Measurements from ENCODE around the gene CERK. TPM values are rescaled to one million over a fixed set of nuclear protein-coding genes. Genes with fewer than 3 reads are reported as not detected.

CERK gene
- total and polyA plus RNA-seq, 2 experiments from 2014 or later, result 37.2 to 74.9 TPM

DNA sequence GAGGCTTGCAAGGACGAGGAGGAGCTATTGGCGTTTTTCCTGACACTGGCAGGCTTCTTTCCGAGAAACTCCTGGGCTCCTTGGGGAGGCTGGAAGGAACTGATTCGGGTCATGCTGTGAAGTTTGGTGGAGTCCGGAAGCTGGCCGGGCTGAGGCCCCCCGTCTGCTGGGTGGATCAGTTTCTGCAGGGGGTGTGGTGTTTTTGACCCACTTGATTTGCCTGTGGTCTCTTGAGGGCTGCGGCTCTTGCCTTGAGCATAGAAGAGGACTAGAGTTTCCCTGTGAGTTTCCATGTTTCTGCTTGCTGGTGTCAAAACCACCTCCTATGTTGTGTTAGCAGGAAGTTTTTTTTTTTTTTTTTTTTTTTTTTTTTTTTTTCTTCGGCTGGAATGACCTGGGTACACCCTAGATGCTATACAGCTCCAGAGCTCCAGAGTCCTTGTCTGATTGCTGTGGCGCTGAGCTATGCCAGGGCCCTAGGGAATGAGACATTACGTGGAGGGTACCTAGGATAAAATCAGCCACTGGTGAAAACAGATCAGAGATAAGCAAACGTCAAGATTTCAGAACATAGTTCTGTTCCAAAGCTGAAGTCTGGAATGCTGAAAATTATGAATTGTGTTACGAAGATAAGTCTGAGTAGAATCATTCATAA is 25.1 kb upstream of the CERK start:
- Histone ChIP-seq H3K27ac (peak overlapping the region; percentile 97), H3K4me1 (ENCODE audit: low read depth) (peaks cover 9% of the 10 kb centered on the region), H3K9me3 (ENCODE audit: low read depth) (no peaks in the 10 kb centered on the region), H3K4me3 (peak overlapping the region; percentile 96), H3K36me3 (no peaks in the 10 kb centered on the region), H3K27me3 (no peaks in the 10 kb centered on the region)
- TF ChIP-seq, protein P1, sequence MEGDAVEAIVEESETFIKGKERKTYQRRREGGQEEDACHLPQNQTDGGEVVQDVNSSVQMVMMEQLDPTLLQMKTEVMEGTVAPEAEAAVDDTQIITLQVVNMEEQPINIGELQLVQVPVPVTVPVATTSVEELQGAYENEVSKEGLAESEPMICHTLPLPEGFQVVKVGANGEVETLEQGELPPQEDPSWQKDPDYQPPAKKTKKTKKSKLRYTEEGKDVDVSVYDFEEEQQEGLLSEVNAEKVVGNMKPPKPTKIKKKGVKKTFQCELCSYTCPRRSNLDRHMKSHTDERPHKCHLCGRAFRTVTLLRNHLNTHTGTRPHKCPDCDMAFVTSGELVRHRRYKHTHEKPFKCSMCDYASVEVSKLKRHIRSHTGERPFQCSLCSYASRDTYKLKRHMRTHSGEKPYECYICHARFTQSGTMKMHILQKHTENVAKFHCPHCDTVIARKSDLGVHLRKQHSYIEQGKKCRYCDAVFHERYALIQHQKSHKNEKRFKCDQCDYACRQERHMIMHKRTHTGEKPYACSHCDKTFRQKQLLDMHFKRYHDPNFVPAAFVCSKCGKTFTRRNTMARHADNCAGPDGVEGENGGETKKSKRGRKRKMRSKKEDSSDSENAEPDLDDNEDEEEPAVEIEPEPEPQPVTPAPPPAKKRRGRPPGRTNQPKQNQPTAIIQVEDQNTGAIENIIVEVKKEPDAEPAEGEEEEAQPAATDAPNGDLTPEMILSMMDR (IDR thresholded peaks at IDR 0.05; ENCODE audit: low read depth, low read length), result no peak
- DNase-seq (ENCODE audit: low read depth in 1 of 2, low spot score in 1 of 2), result peak in 1 of 2 donors; percentile 56

DNA sequence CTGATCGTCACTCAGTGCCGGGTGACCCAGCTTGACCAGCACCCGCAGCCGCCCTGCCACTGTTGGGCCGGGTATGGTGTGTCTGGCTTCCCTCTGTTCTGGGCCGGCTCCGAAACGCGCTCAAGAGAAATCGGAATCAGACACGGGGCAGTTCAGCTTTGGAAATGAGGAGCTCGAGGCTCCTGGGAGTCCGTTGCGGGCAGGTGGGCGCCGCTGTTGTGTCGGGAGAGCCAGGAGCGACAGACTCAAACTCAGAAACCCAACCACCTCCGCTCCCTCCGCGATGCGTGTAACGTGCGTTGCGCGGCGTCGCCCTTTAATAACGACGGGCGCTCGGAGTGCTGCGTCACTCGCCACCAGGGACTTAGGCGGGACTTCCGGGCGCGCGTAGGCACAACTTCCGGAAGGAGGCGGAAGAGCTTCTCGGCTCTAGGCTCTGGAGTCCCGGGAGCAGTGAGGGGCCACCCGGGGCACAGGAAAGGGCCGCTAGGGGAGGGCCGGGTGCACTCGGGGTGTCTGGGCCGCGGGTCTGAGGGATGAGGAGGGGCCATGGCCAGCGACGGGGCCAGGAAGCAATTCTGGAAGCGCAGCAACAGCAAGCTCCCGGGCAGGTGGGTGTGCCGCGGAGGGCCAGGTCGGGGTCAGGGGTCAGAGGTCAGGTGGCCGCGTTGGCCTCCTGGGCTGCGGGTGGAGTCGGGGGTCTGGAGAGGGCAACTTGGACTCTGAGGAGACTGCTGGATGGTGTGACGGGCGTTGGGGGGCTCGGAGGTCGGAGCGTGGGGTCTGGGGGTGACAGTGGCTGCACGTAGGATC is 24.4 kb upstream of the CERK start, which contains the start of gene TBC1D22A:
Gene TBC1D22A, plus strand, starts transcription at position 413 of the 813 bp plus-strand sequence. Its CDS starts 137 bp downstream, at position 550.
- Histone ChIP-seq H3K36me3 (no peaks in the 10 kb centered on the region), H3K27me3 (no peaks in the 10 kb centered on the region), H3K4me3 (peak within 1 kb of the TSS; percentile 96), H3K9me3 (ENCODE audit: low read depth) (no peaks in the 10 kb centered on the region), H3K27ac (peak within 1 kb of the TSS; percentile 97), H3K4me1 (ENCODE audit: low read depth) (peaks cover 9% of the 10 kb centered on the region)
- TF ChIP-seq, protein P1 (IDR thresholded peaks at IDR 0.05; ENCODE audit: low read depth, low read length), result no peak
- DNase-seq (ENCODE audit: low read depth in 1 of 2, low spot score in 1 of 2), result peak; percentile 96 to 97

DNA sequence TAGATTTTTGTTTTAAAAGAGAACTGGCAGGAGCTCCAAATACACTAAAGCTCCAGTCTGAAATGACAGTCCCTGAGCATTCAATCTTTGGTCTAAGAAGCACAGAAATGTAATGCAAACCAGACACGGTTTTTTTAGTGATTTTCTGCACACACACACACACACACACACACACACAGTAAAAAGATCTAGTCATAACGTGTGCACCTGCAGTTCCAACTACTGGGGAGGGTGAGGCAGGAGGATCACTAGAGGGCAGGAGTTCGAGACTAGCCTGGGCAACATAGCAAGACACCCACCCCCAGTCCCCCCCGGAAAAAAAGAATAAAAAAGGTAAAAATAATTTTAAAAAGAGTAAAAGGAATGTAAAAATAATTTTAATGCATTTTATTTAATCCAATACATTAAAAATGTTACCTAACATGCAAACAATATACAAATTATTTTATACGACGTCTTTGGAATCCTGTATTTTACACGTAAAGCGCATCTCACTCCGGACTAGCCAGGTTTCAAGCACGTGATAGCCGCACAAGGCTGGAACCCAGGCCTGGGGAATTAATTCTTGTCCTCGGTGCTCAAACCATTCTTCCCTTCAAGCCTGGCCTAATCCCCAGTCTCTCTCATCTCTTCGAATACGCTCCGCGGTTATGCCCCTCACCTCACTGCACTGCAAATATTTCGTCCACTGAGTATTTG is 23.6 kb upstream of the CERK start:
- Histone ChIP-seq H3K27ac (peak overlapping the region; percentile 97), H3K4me1 (ENCODE audit: low read depth) (peaks cover 9% of the 10 kb centered on the region), H3K4me3 (peak overlapping the region; percentile 96), H3K9me3 (ENCODE audit: low read depth) (no peaks in the 10 kb centered on the region), H3K27me3 (no peaks in the 10 kb centered on the region), H3K36me3 (no peaks in the 10 kb centered on the region)
- TF ChIP-seq, protein P1 (IDR thresholded peaks at IDR 0.05; ENCODE audit: low read depth, low read length), result no peak
- peak in 1 of 2 donors; percentile 17 for DNase-seq (ENCODE audit: low read depth in 1 of 2, low spot score in 1 of 2)

DNA sequence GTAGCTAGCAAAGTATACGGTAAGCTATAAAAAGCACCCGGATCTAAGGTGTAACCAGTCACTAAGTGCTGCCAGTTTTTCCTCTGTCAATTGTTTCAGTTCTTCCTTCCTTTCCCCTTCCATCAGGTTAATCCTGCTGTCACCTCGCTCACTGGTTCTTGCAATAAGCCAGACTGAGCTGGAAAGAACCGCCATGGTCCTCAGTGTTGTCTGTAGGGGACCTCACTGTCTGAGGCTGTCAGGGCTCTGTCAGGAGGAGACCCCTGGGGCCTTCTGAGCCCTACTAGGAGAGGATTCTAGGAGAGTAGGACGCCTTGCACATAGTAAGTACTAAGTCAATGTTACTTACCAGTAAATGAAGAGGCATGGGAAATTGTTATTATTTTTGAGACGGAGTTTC is 23.0 kb upstream of the CERK start:
- Histone ChIP-seq H3K27me3 (no peaks in the 10 kb centered on the region), H3K27ac (peak overlapping the region; percentile 38), H3K4me1 (ENCODE audit: low read depth) (peaks cover 9% of the 10 kb centered on the region), H3K9me3 (ENCODE audit: low read depth) (no peaks in the 10 kb centered on the region), H3K4me3 (no peak overlapping the region), H3K36me3 (no peaks in the 10 kb centered on the region)
- DNase-seq (ENCODE audit: low read depth in 1 of 2, low spot score in 1 of 2), result no peak
- TF ChIP-seq, protein P1 (IDR thresholded peaks at IDR 0.05; ENCODE audit: low read depth, low read length), result no peak

DNA sequence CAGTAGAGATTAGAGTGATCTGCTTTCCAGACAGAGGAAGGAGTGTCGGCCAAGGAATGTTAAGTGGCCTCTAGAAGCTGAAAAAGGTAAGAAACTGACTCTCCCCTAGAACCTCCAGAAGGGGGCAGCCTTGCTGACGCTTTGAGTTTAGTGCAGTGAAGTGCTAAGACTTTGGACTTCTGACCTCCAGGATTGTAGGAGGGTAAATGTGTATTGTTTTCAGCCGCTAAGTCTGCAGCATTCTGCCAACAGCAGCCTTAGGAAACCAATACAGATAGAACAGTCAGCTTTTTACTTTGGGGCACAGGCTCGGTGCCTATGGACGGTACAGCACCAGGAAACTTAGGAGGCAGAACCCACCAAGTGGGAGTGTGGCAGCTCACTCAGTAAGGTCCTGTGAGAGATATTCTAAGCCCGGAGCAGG is 20.8 kb upstream of the CERK start:
- Histone ChIP-seq H3K4me3 (no peak overlapping the region), H3K36me3 (no peaks in the 10 kb centered on the region), H3K4me1 (ENCODE audit: low read depth) (peaks cover 9% of the 10 kb centered on the region), H3K27me3 (no peaks in the 10 kb centered on the region), H3K27ac (peak overlapping the region; percentile 76), H3K9me3 (ENCODE audit: low read depth) (no peaks in the 10 kb centered on the region)
- TF ChIP-seq, protein P1 (IDR thresholded peaks at IDR 0.05; ENCODE audit: low read depth, low read length), result peak; percentile 85
- peak; percentile 80 to 88 for DNase-seq (ENCODE audit: low read depth in 1 of 2, low spot score in 1 of 2)
